Endothelial cell of umbilical vein (primary cell): ENCODE measurements around the gene CACNB1. TPM values are rescaled to one million over a fixed set of nuclear protein-coding genes. Genes with fewer than 3 reads are reported as not detected.

Experiments used
- BruUV-seq: library from RNA; stranded (reverse); fragments of 400-500 nt; replicated peaks from 2 replicates; lab custom pipeline; 2021; lab: Mats Ljungman, UMichigan
- CTCF ChIA-PET: fragments of 300-600, 350-600 bp; sonication (Branson Sonifier 250); formaldehyde crosslinking; loops from one replicate; lab custom pipeline; 2021; ENCODE audit warnings: antibody characterized with exemption, inconsistent platforms; lab: Charles Lee
- POLR2A ChIA-PET: fragments of 300-600, 350-600 bp; sonication (Branson Sonifier 250); formaldehyde crosslinking; loops from one replicate; lab custom pipeline; 2021; ENCODE audit warnings: antibody characterized with exemption, inconsistent platforms; lab: Charles Lee
- DNase-seq: peaks from one replicate; pipeline ENCODE4 v3.0.0-alpha.2; 2011; ENCODE audit warnings: low read depth, low spot score
- FAIRE-seq: peaks from 2 replicates; lab custom pipeline; 2011; peaks lifted over from hg19 to GRCh38; lab: Jason Lieb, UNC
- H2AFZ ChIP-seq: 2 replicates; pipeline ENCODE4 v1.6.0; 2012; ENCODE audit warnings: low read depth, low read length, control low read depth, inconsistent platforms
- H3K27ac ChIP-seq: 2 replicates; pipeline ENCODE4 v1.5.1; 2011; ENCODE audit warnings: low read depth, mild to moderate bottlenecking, control low read depth, low read length, moderate library complexity; ENCODE audit not compliant: insufficient read depth
- H3K27me3 ChIP-seq, 2 experiments: 2 replicates each; pipeline versions ENCODE4 v1.6.0 to v1.6.1; 2011; ENCODE audit warnings: low read length in 2 of 2, mixed read lengths in 1 of 2; ENCODE audit not compliant: control insufficient read depth in 2 of 2, insufficient read depth in 2 of 2
- H3K36me3 ChIP-seq, 2 experiments: 2 replicates in 1 of 2; 3 replicates in 1 of 2; pipeline ENCODE4 v1.5.1; 2011; ENCODE audit warnings: low read length in 2 of 2, mild to moderate bottlenecking in 1 of 2, moderate library complexity in 1 of 2; ENCODE audit not compliant: control insufficient read depth in 2 of 2, insufficient read depth in 2 of 2; ENCODE audit errors: extremely low read depth in 1 of 2
- H3K4me1 ChIP-seq: 3 replicates; pipeline ENCODE4 v1.5.1; 2011; ENCODE audit warnings: mild to moderate bottlenecking, low read length; ENCODE audit not compliant: control insufficient read depth, insufficient read depth; ENCODE audit errors: extremely low read depth
- H3K4me2 ChIP-seq: 2 replicates; pipeline ENCODE4 v1.6.1; 2011; ENCODE audit warnings: low read length, control low read depth, mixed read lengths; ENCODE audit not compliant: insufficient read depth
- H3K4me3 ChIP-seq, 3 experiments: fragments of 200-600 bp in 1 of 3; sonication (generic), shearing (Covaris generic) in 1 of 3; replicated peaks in 1 of 3; 2 replicates each; pipeline ENCODE4 v1.5.1; 2011 to 2016; ENCODE audit warnings: control low read depth in 3 of 3, low read length in 3 of 3, mild to moderate bottlenecking in 2 of 3, inconsistent platforms in 1 of 3, low read depth in 1 of 3, moderate library complexity in 1 of 3; ENCODE audit not compliant: insufficient read depth in 1 of 3
- H3K79me2 ChIP-seq: 2 replicates; pipeline ENCODE4 v1.6.0; 2012; ENCODE audit warnings: low read length, inconsistent platforms; ENCODE audit not compliant: control insufficient read depth, insufficient read depth
- H3K9ac ChIP-seq: replicated peaks from 2 replicates; pipeline ENCODE3; 2011; ENCODE audit warnings: low read length, control low read depth; ENCODE audit not compliant: insufficient read depth; ENCODE audit errors: extremely low read depth
- H3K9me1 ChIP-seq: replicated peaks from 3 replicates; pipeline ENCODE4 v1.6.0; 2011; ENCODE audit warnings: mild to moderate bottlenecking, low read length; ENCODE audit not compliant: control insufficient read depth, insufficient read depth; ENCODE audit errors: extremely low read depth
- H3K9me3 ChIP-seq: replicated peaks from 2 replicates; pipeline ENCODE4 v1.5.1; 2012; ENCODE audit warnings: low read length, inconsistent platforms; ENCODE audit not compliant: control insufficient read depth, insufficient read depth
- H4K20me1 ChIP-seq: replicated peaks from 2 replicates; pipeline ENCODE3; 2011; ENCODE audit warnings: mild to moderate bottlenecking, low read length; ENCODE audit not compliant: control insufficient read depth, insufficient read depth; ENCODE audit errors: extremely low read depth
- CTCF ChIP-seq, 2 donors: IDR thresholded peaks; 1 replicate in 1 of 2; 2 replicates in 1 of 2; pipeline ENCODE4 v1.5.1; 2011; ENCODE audit warnings: low read length in 2 of 2, mild to moderate bottlenecking in 2 of 2, moderate library complexity in 2 of 2, control low read depth in 1 of 2, inconsistent platforms in 1 of 2, low read depth in 1 of 2; ENCODE audit not compliant: insufficient read depth in 1 of 2; ENCODE audit errors: extremely low read depth in 1 of 2
- EZH2 ChIP-seq: IDR thresholded peaks from 2 replicates; pipeline ENCODE4 v1.6.1; 2012; ENCODE audit warnings: borderline replicate concordance, low read depth, mild to moderate bottlenecking, moderate library complexity, low read length, inconsistent platforms; ENCODE audit not compliant: severe bottlenecking
- FOS ChIP-seq: IDR thresholded peaks from 2 replicates; pipeline ENCODE4 v1.6.1; 2011; ENCODE audit warnings: mild to moderate bottlenecking, low read length, moderate library complexity, borderline replicate concordance; ENCODE audit not compliant: insufficient read depth
- GATA2 ChIP-seq: IDR thresholded peaks from 2 replicates; pipeline ENCODE4 v1.7.0; 2011; ENCODE audit warnings: low read depth, mild to moderate bottlenecking, moderate library complexity, mixed read lengths, low read length; ENCODE audit not compliant: insufficient read length, insufficient read depth
- JUN ChIP-seq: IDR thresholded peaks from 2 replicates; pipeline ENCODE4 v1.6.1; 2011; ENCODE audit warnings: borderline replicate concordance, low read depth; ENCODE audit not compliant: insufficient read length, insufficient read depth
- MAX ChIP-seq: IDR thresholded peaks from 2 replicates; pipeline ENCODE4 v1.6.1; 2011; ENCODE audit not compliant: insufficient read depth, insufficient read length
- MYC ChIP-seq: IDR thresholded peaks from one replicate; pipeline ENCODE4 v1.6.1; 2011; ENCODE audit warnings: mild to moderate bottlenecking, low read depth, low read length
- POLR2A ChIP-seq: IDR thresholded peaks from 2 replicates; pipeline ENCODE4 v1.6.1; 2012; ENCODE audit warnings: low read depth, mild to moderate bottlenecking, control low read depth, low read length
- POLR2AphosphoS5 ChIP-seq: IDR thresholded peaks from 2 replicates; pipeline ENCODE4 v1.6.1; 2012; ENCODE audit warnings: low read depth, mild to moderate bottlenecking, control low read depth, low read length, moderate library complexity; ENCODE audit not compliant: insufficient read depth
- dilution Hi-C: fragments of 300-500 bp; cut with MboI; formaldehyde crosslinking; loops from one replicate; pipeline ENCODE4 v1.15.0; 2019; ENCODE audit warnings: low sequenced_read_pairs; ENCODE audit not compliant: extremely low pct_ligation_motif_present
- intact Hi-C: fragments of 100-400 bp; cut with micrococcal nuclease; formaldehyde crosslinking; loops from one replicate; pipeline ENCODE4 v1.10.0; 2022
- polyA plus RNA-seq, 4 experiments: library from polyadenylated mRNA; depleted of rRNA in 3 of 4; stranded (reverse) in 3 of 4; unstranded in 1 of 4; fragments of >200 nt; gene quantifications; 2 replicates each; pipeline versions ENCODE4 v1.2.1 to v1.2.3, GENCODE V29; 2011 to 2012; ENCODE audit warnings: missing spikeins in 1 of 4
- total RNA-seq: library from RNA; stranded (reverse); gene quantifications from 2 replicates; pipeline ENCODE4 v1.2.3, GENCODE V29; 2021

The CACNB1 gene
- total and polyA plus RNA-seq, 2 donors (not counting 3 experiments of a cell fraction or from before 2014, with no cell fraction given), result 4.7 to 12.3 TPM

GRCh38 chr17:39227364-39227919, 30.0 kb upstream of the CACNB1 start:
- intact Hi-C loops (no loop called here), dilution Hi-C loops (no loop called here)
- Histone ChIP-seq H3K79me2 (no peaks in the 10 kb centered on the region), H3K4me1 (peaks cover 14% of the 10 kb centered on the region), H3K4me2 (no peak overlapping the region), H3K9ac (no peak overlapping the region), H3K27ac (no peak overlapping the region), H3K27me3 (peaks cover 28 to 31% of the 10 kb centered on the region in 2 experiments), H2AFZ (no peak overlapping the region), H3K9me3 (no peaks in the 10 kb centered on the region), H3K4me3 (no peak overlapping the region), H3K9me1 (no peaks in the 10 kb centered on the region), H3K36me3 (no peaks in the 10 kb centered on the region), H4K20me1 (no peaks in the 10 kb centered on the region)
- no peak for FAIRE-seq
- DNase-seq, result no peak
- ChIA-PET POLR2A (no interaction called here), CTCF (interaction anchor here (1.3 to 1.4 kb wide), 2 partner anchors 17 to 20 kb away, joined by 4 to 7 read pairs; no protein-coding TSS in a partner anchor)
- no TSS peak for BruUV-seq
- TF ChIP-seq EZH2 (no peak), POLR2A (no peak), FOS (no peak), JUN (no peak), MAX (no peak), GATA2 (no peak), CTCF (IDR thresholded peaks at IDR 0.05; ENCODE audit: extremely low read depth in 1 of 2, insufficient read depth in 1 of 2, low read depth in 1 of 2, low read length in 2 of 2) (no peak), MYC (no peak), POLR2AphosphoS5 (no peak)
